ENCODE measurements around the gene INSYN2B.

The INSYN2B gene

DNA sequence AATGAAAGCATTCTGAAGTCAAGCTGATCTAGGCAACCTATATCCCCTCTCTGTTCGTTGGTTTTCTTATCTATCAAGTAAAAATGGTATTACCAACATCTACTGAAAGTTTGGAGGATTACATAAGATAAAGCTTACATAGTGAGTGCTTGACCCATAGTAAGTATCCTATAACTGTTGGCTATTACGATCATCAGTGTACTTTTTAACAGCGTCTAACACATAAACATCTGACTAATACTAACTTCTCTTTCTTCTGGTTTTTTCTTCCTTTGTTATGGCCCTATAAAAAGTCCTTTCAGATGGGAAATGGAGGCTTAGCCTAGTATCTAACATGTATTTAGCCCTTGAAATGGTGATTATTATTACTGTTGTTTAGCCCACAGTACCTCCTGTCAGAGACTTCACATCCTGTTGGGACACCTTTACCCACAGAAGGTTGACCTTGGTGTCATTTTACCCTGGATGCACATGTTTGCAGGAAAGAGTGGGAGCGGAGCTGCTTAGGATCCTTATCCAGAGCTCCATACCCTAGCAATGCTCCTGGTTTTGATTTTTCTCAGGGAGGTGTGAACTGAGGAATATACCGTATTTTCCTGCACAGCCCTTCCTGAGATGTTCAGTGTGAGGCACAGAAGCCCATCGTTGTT is 6.0 kb downstream of the INSYN2B start:
- H4K20me1 ChIP-seq (ENCODE audit: insufficient read depth, low read length): no peaks in the 10 kb centered on the region
- no peak overlapping the region for H2AFZ ChIP-seq (ENCODE audit: low read length)
- H3K27ac ChIP-seq (ENCODE audit: low read depth, low read length, poor library complexity, severe bottlenecking): no peak overlapping the region
- no peak overlapping the region for H3K4me2 ChIP-seq (ENCODE audit: low read length)
- TF ChIP-seq EZH2 (IDR thresholded peaks at IDR 0.05; ENCODE audit: borderline replicate concordance, low read length): no peak
- TF ChIP-seq CTCF (IDR thresholded peaks at IDR 0.05; ENCODE audit: low read length): no peak
- no peaks in the 10 kb centered on the region for H3K9me3 ChIP-seq (ENCODE audit: low read length)
- no peaks in the 10 kb centered on the region for H3K36me3 ChIP-seq (ENCODE audit: insufficient read depth, low read length)
- H3K4me1 ChIP-seq (ENCODE audit: insufficient read depth, low read length, severe bottlenecking): no peaks in the 10 kb centered on the region
- no peak overlapping the region for H3K9ac ChIP-seq (ENCODE audit: low read length)
- no peak overlapping the region for H3K4me3 ChIP-seq (ENCODE audit: low read depth, low read length, poor library complexity, severe bottlenecking)
- no peaks in the 10 kb centered on the region for H3F3A ChIP-seq (ENCODE audit: insufficient read depth, low read length)
- H3K27me3 ChIP-seq (ENCODE audit: insufficient read depth, low read length): no peaks in the 10 kb centered on the region
- no peaks in the 10 kb centered on the region for H3K9me2 ChIP-seq (ENCODE audit: low read depth, low read length)
- H3K79me2 ChIP-seq (ENCODE audit: insufficient read depth, low read length): no peaks in the 10 kb centered on the region

GRCh38 chr5:169973056-169973455 is 7.2 kb downstream of the INSYN2B start:
- Histone ChIP-seq H3K9me3 (ENCODE audit: low read length) (no peaks in the 10 kb centered on the region), H3K4me1 (ENCODE audit: insufficient read depth, low read length, severe bottlenecking) (no peaks in the 10 kb centered on the region), H3K4me3 (ENCODE audit: low read depth, low read length, poor library complexity, severe bottlenecking) (no peak overlapping the region), H2AFZ (ENCODE audit: low read length) (no peak overlapping the region), H3K9me2 (ENCODE audit: low read depth, low read length) (no peaks in the 10 kb centered on the region), H3K79me2 (ENCODE audit: insufficient read depth, low read length) (no peaks in the 10 kb centered on the region), H3K27me3 (ENCODE audit: insufficient read depth, low read length) (no peaks in the 10 kb centered on the region), H3K27ac (ENCODE audit: low read depth, low read length, poor library complexity, severe bottlenecking) (no peak overlapping the region), H3K36me3 (ENCODE audit: insufficient read depth, low read length) (no peaks in the 10 kb centered on the region), H3K9ac (ENCODE audit: low read length) (no peak overlapping the region), H3K4me2 (ENCODE audit: low read length) (no peak overlapping the region), H3F3A (ENCODE audit: insufficient read depth, low read length) (no peaks in the 10 kb centered on the region), H4K20me1 (ENCODE audit: insufficient read depth, low read length) (no peaks in the 10 kb centered on the region)
- no peak for TF ChIP-seq CTCF (IDR thresholded peaks at IDR 0.05; ENCODE audit: low read length)

DNA sequence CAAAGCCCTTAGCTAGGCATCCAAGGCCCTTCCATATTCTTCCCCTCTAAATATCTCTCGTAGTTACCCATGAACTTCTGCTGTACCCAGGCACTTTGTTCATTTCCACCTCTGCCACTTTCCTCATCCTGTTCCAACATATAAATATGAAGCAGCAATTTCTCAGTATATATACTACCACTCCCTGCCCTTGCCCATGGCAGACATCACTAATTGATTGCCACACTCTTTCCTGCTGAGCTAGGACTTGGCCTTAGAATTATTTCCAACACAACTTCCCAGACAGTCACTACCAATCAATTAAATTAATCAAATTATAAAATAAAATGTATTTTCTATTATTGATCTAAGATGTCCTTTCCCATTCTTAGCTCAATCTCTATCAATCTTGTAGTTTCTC is 8.5 kb downstream of the INSYN2B start:
- Histone ChIP-seq H3K27ac (ENCODE audit: low read depth, low read length, poor library complexity, severe bottlenecking) (no peak overlapping the region), H2AFZ (ENCODE audit: low read length) (no peak overlapping the region), H3K36me3 (ENCODE audit: insufficient read depth, low read length) (no peaks in the 10 kb centered on the region), H3K4me1 (ENCODE audit: insufficient read depth, low read length, severe bottlenecking) (no peaks in the 10 kb centered on the region), H3K27me3 (ENCODE audit: insufficient read depth, low read length) (no peaks in the 10 kb centered on the region), H3K9ac (ENCODE audit: low read length) (no peak overlapping the region), H4K20me1 (ENCODE audit: insufficient read depth, low read length) (no peaks in the 10 kb centered on the region), H3K4me3 (ENCODE audit: low read depth, low read length, poor library complexity, severe bottlenecking) (no peak overlapping the region), H3K4me2 (ENCODE audit: low read length) (no peak overlapping the region), H3K9me3 (ENCODE audit: low read length) (no peaks in the 10 kb centered on the region), H3K9me2 (ENCODE audit: low read depth, low read length) (no peaks in the 10 kb centered on the region), H3F3A (ENCODE audit: insufficient read depth, low read length) (no peaks in the 10 kb centered on the region), H3K79me2 (ENCODE audit: insufficient read depth, low read length) (no peaks in the 10 kb centered on the region)
- TF ChIP-seq EZH2 (IDR thresholded peaks at IDR 0.05; ENCODE audit: borderline replicate concordance, low read length) (no peak), CTCF (IDR thresholded peaks at IDR 0.05; ENCODE audit: low read length) (no peak)

Measured in OCI-LY1 (cell line).